WTC11 (cell line): Measurements from ENCODE around the gene CFAP57. TPM values are rescaled to one million over a fixed set of nuclear protein-coding genes. Genes with fewer than 3 reads are reported as not detected.

Experiments
- ATAC-seq: fragments of 200-7000 bp; cut with Tn5 transposase; 2 replicates; pipeline ENCODE4 v1.10.0; 2021; ENCODE audit warnings: mild to moderate bottlenecking, moderate library complexity
- CTCF ChIA-PET: fragments of 300-600 bp; sonication (Branson Sonifier 250); formaldehyde crosslinking; loops from one replicate; lab custom pipeline; 2021; ENCODE audit warnings: antibody characterized with exemption; lab: Charles Lee
- POLR2A ChIA-PET: fragments of 350-600 bp; sonication (Branson Sonifier 250); formaldehyde crosslinking; loops from one replicate; lab custom pipeline; 2021; ENCODE audit warnings: antibody characterized with exemption; lab: Charles Lee
- DNase-seq: peaks from one replicate; pipeline ENCODE4 v3.0.0; 2021; ENCODE audit warnings: low spot score
- H3K27ac Mint-ChIP-seq: 2 replicates; pipeline ENCODE4 v1.8.0; 2021; ENCODE audit warnings: mixed read lengths
- H3K27me3 Mint-ChIP-seq: 2 replicates; pipeline ENCODE4 v1.8.0; 2021; ENCODE audit warnings: low read depth, mild to moderate bottlenecking, moderate library complexity, mixed read lengths
- H3K36me3 Mint-ChIP-seq: 2 replicates; pipeline ENCODE4 v1.8.0; 2021; ENCODE audit warnings: mixed read lengths
- H3K4me1 Mint-ChIP-seq: 2 replicates; pipeline ENCODE4 v1.8.0; 2022; ENCODE audit warnings: mixed read lengths
- H3K4me3 Mint-ChIP-seq: 2 replicates; pipeline ENCODE4 v1.8.0; 2021; ENCODE audit warnings: mild to moderate bottlenecking, moderate library complexity, mixed read lengths
- H3K9me3 Mint-ChIP-seq: 2 replicates; pipeline ENCODE4 v1.8.0; 2021; ENCODE audit warnings: mixed read lengths
- CBFB ChIP-seq: sonication (generic); formaldehyde crosslinking; IDR thresholded peaks from 2 replicates; pipeline ENCODE4 v1.8.1; 2022; ENCODE audit warnings: mild to moderate bottlenecking, low read depth, missing genetic modification reagents
- CDX4 ChIP-seq: fragments of 250-450 bp; sonication (Bioruptor Pico); IDR thresholded peaks from 2 replicates; pipeline ENCODE4 v1.9.0; 2021; ENCODE audit warnings: moderate library complexity, mild to moderate bottlenecking, inconsistent platforms, borderline replicate concordance
- CREB1 ChIP-seq: sonication (generic); formaldehyde crosslinking; IDR thresholded peaks from 2 replicates; pipeline ENCODE4 v1.8.0; 2023; ENCODE audit warnings: mild to moderate bottlenecking, missing genetic modification reagents
- EMX1 ChIP-seq: fragments of 250-450 bp; sonication (Bioruptor Pico); IDR thresholded peaks from 2 replicates; pipeline ENCODE4 v1.8.0; 2021; ENCODE audit warnings: mild to moderate bottlenecking
- ESRRA ChIP-seq: sonication (generic); formaldehyde crosslinking; IDR thresholded peaks from 2 replicates; pipeline ENCODE4 v1.8.1; 2022; ENCODE audit warnings: mild to moderate bottlenecking, missing genetic modification reagents, borderline replicate concordance
- ETV6 ChIP-seq: sonication (generic); formaldehyde crosslinking; IDR thresholded peaks from 2 replicates; pipeline ENCODE4 v1.8.1; 2022; ENCODE audit warnings: mild to moderate bottlenecking, missing genetic modification reagents
- FOXP4 ChIP-seq: sonication (generic); formaldehyde crosslinking; IDR thresholded peaks from 2 replicates; pipeline ENCODE4 v1.8.0; 2022; ENCODE audit warnings: mild to moderate bottlenecking, missing genetic modification reagents
- MXD4 ChIP-seq: fragments of 250-450 bp; sonication (Bioruptor Pico); IDR thresholded peaks from 2 replicates; pipeline ENCODE4 v1.8.0; 2021; ENCODE audit warnings: mild to moderate bottlenecking, moderate library complexity, borderline replicate concordance
- NFATC4 ChIP-seq: fragments of 250-450 bp; sonication (Bioruptor Pico); IDR thresholded peaks from 2 replicates; pipeline ENCODE4 v1.9.0; 2021; ENCODE audit warnings: mild to moderate bottlenecking
- NR1H2 ChIP-seq: sonication (generic); formaldehyde crosslinking; IDR thresholded peaks from 2 replicates; pipeline ENCODE4 v1.9.0; 2021; ENCODE audit warnings: mild to moderate bottlenecking, moderate library complexity, missing genetic modification reagents
- PRDM15 ChIP-seq: sonication (generic); formaldehyde crosslinking; IDR thresholded peaks from 2 replicates; pipeline ENCODE4 v1.8.0; 2022; ENCODE audit warnings: missing genetic modification reagents
- RELA ChIP-seq: sonication (generic); formaldehyde crosslinking; IDR thresholded peaks from 2 replicates; pipeline ENCODE4 v1.8.1; 2022; ENCODE audit warnings: missing genetic modification reagents, mild to moderate bottlenecking, borderline replicate concordance
- SP1 ChIP-seq: sonication (generic); formaldehyde crosslinking; conservative IDR thresholded peaks from 2 replicates; pipeline ENCODE4 v1.8.1; 2022; ENCODE audit warnings: missing genetic modification reagents
- TCF7 ChIP-seq: sonication (generic); formaldehyde crosslinking; IDR thresholded peaks from 2 replicates; pipeline ENCODE4 v1.8.0; 2022; ENCODE audit warnings: mild to moderate bottlenecking, low read depth, missing genetic modification reagents, moderate library complexity
- TEAD1 ChIP-seq: sonication (generic); formaldehyde crosslinking; IDR thresholded peaks from 2 replicates; pipeline ENCODE4 v1.8.0; 2022; ENCODE audit warnings: mild to moderate bottlenecking, missing genetic modification reagents
- ZNF121 ChIP-seq: sonication (generic); formaldehyde crosslinking; IDR thresholded peaks from 2 replicates; pipeline ENCODE4 v1.8.0; 2023; ENCODE audit warnings: missing genetic modification reagents
- ZNF138 ChIP-seq: sonication (generic); formaldehyde crosslinking; conservative IDR thresholded peaks from 2 replicates; pipeline ENCODE4 v1.8.1; 2022; ENCODE audit warnings: mild to moderate bottlenecking, moderate library complexity, missing genetic modification reagents
- ZNF219 ChIP-seq: sonication (generic); formaldehyde crosslinking; IDR thresholded peaks from 2 replicates; pipeline ENCODE4 v1.8.0; 2023; ENCODE audit warnings: missing genetic modification reagents, mild to moderate bottlenecking, borderline replicate concordance
- ZNF396 ChIP-seq: fragments of 250-450 bp; sonication (Bioruptor Pico); IDR thresholded peaks from 2 replicates; pipeline ENCODE4 v1.8.0; 2021; ENCODE audit warnings: mild to moderate bottlenecking, moderate library complexity, borderline replicate concordance
- ZNF423 ChIP-seq: fragments of 250-450 bp; sonication (Bioruptor Pico); IDR thresholded peaks from 2 replicates; pipeline ENCODE4 v2.1.2; 2022; ENCODE audit warnings: mild to moderate bottlenecking, moderate library complexity
- total RNA-seq: library from RNA; stranded (reverse); gene quantifications from 3 replicates; pipeline ENCODE4 v1.2.3, GENCODE V29; 2021
- TF ChIP-seq, protein P1 (sequence below): sonication (generic); formaldehyde crosslinking; conservative IDR thresholded peaks from 2 replicates; pipeline ENCODE4 v1.8.1; 2022; ENCODE audit warnings: mild to moderate bottlenecking, missing genetic modification reagents
- TF ChIP-seq, protein P2 (sequence below): sonication (generic); formaldehyde crosslinking; IDR thresholded peaks from 2 replicates; pipeline ENCODE4 v1.8.1; 2023; ENCODE audit warnings: mild to moderate bottlenecking, missing genetic modification reagents, moderate library complexity
- TF ChIP-seq, protein P3 (sequence below): sonication (generic); formaldehyde crosslinking; IDR thresholded peaks from 2 replicates; pipeline ENCODE4 v1.8.1; 2022; ENCODE audit warnings: missing genetic modification reagents, borderline replicate concordance
- TF ChIP-seq, protein P4 (sequence below): sonication (generic); formaldehyde crosslinking; IDR thresholded peaks from 2 replicates; pipeline ENCODE4 v1.8.1; 2022; ENCODE audit warnings: mild to moderate bottlenecking, missing genetic modification reagents, moderate library complexity, borderline replicate concordance

The CFAP57 gene
- total RNA-seq, 1 experiment from 2014 or later: 0.42 TPM

- TF ChIP-seq, protein P1, sequence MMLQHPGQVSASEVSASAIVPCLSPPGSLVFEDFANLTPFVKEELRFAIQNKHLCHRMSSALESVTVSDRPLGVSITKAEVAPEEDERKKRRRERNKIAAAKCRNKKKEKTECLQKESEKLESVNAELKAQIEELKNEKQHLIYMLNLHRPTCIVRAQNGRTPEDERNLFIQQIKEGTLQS: no peak
- no peak for TF ChIP-seq CREB1
- no peak for TF ChIP-seq ETV6 (CRISPR knock-in tag)
- TF ChIP-seq ESRRA: no peak
- no peak for TF ChIP-seq TEAD1
- TF ChIP-seq ZNF121 (CRISPR knock-in tag): no peak
- TF ChIP-seq PRDM15 (CRISPR knock-in tag): no peak
- no peak for TF ChIP-seq ZNF396 (CRISPR knock-in tag)
- TF ChIP-seq FOXP4: no peak
- no peak for TF ChIP-seq SP1 (CRISPR knock-in tag)
- no peak for TF ChIP-seq CDX4 (CRISPR knock-in tag)
- TF ChIP-seq NR1H2 (CRISPR knock-in tag): no peak
- TF ChIP-seq CBFB (CRISPR knock-in tag): no peak
- TF ChIP-seq MXD4 (CRISPR knock-in tag): no peak
- TF ChIP-seq, protein P2, sequence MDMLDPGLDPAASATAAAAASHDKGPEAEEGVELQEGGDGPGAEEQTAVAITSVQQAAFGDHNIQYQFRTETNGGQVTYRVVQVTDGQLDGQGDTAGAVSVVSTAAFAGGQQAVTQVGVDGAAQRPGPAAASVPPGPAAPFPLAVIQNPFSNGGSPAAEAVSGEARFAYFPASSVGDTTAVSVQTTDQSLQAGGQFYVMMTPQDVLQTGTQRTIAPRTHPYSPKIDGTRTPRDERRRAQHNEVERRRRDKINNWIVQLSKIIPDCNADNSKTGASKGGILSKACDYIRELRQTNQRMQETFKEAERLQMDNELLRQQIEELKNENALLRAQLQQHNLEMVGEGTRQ: no peak
- no peak for TF ChIP-seq RELA (CRISPR knock-in tag)
- TF ChIP-seq ZNF219 (CRISPR knock-in tag): no peak
- no peak for TF ChIP-seq TCF7 (CRISPR knock-in tag)
- DNase-seq (no peak), ATAC-seq (no peak)
- no peak overlapping the region for H3K27ac Mint-ChIP-seq
- H3K27me3 Mint-ChIP-seq: peaks cover 3% of the 10 kb centered on the region; the same call in 1 of the 2 replicates
- H3K36me3 Mint-ChIP-seq: peaks cover 4% of the 10 kb centered on the region; the same call in 1 of the 2 replicates
- H3K4me3 Mint-ChIP-seq: no peak overlapping the region
- ChIA-PET POLR2A (no interaction called here), CTCF (no interaction called here)
- H3K9me3 Mint-ChIP-seq: peaks cover 27% of the 10 kb centered on the region
- no peaks in the 10 kb centered on the region for H3K4me1 Mint-ChIP-seq
Observed at GRCh38 chr1:43188106-43188505, 16.0 kb downstream of the CFAP57 start.

DNA sequence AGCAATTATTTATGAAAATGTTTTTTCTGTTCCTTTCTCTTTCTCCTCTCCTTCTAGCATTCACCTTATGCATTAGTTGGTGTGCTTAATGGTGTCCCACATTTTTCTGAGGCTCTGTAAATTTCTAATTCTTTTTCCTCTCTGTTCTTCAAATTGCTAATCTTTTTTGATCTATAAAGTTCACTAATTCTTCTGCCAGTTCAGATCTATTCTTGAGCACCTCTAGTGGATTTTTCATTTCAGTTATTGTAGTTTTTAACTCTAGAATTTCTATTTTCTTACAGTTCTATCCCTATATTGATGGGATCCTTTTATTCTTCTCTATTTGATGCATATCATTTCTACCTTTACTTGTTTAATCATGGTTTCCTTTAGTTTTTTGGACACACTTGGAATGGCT, 22.4 kb downstream of the CFAP57 start:
- CTCF ChIA-PET: no interaction called here
- H3K27me3 Mint-ChIP-seq: peaks cover 3% of the 10 kb centered on the region; the same call in 1 of the 2 replicates
- DNase-seq (no peak), ATAC-seq (no peak)
- no peak overlapping the region for H3K27ac Mint-ChIP-seq
- H3K4me3 Mint-ChIP-seq: no peak overlapping the region
- peaks cover 29% of the 10 kb centered on the region for H3K9me3 Mint-ChIP-seq
- H3K36me3 Mint-ChIP-seq: peaks cover 6% of the 10 kb centered on the region; the same call in 1 of the 2 replicates
- H3K4me1 Mint-ChIP-seq: peaks cover 3% of the 10 kb centered on the region; the same call in 1 of the 2 replicates
- POLR2A ChIA-PET: no interaction called here
- no peak for TF ChIP-seq ZNF423 (CRISPR knock-in tag)
- no peak for TF ChIP-seq NFATC4 (CRISPR knock-in tag)
- TF ChIP-seq, protein P3, sequence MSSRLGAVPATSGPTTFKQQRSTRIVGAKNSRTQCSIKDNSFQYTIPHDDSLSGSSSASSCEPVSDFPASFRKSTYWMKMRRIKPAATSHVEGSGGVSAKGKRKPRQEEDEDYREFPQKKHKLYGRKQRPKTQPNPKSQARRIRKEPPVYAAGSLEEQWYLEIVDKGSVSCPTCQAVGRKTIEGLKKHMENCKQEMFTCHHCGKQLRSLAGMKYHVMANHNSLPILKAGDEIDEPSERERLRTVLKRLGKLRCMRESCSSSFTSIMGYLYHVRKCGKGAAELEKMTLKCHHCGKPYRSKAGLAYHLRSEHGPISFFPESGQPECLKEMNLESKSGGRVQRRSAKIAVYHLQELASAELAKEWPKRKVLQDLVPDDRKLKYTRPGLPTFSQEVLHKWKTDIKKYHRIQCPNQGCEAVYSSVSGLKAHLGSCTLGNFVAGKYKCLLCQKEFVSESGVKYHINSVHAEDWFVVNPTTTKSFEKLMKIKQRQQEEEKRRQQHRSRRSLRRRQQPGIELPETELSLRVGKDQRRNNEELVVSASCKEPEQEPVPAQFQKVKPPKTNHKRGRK (CRISPR knock-in tag): no peak
- TF ChIP-seq MXD4 (CRISPR knock-in tag): no peak
- no peak for TF ChIP-seq ZNF138
- TF ChIP-seq, protein P4, sequence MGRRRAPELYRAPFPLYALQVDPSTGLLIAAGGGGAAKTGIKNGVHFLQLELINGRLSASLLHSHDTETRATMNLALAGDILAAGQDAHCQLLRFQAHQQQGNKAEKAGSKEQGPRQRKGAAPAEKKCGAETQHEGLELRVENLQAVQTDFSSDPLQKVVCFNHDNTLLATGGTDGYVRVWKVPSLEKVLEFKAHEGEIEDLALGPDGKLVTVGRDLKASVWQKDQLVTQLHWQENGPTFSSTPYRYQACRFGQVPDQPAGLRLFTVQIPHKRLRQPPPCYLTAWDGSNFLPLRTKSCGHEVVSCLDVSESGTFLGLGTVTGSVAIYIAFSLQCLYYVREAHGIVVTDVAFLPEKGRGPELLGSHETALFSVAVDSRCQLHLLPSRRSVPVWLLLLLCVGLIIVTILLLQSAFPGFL: no peak
- TF ChIP-seq EMX1: no peak
